SH-SY5Y (cell line): Measurements from ENCODE around the gene KDM4B.

Source experiments
- GATA2 ChIP-seq: IDR thresholded peaks from 2 replicates; pipeline ENCODE4 v1.6.1; 2011; ENCODE audit warnings: mild to moderate bottlenecking, low read depth, low read length
- GATA3 ChIP-seq: IDR thresholded peaks from 2 replicates; pipeline ENCODE4 v1.6.1; 2011; ENCODE audit warnings: low read depth, mild to moderate bottlenecking, low read length, moderate library complexity

- TF ChIP-seq GATA2 (no peak), GATA3 (no peak)
These were observed 214.7 kb downstream of the KDM4B start for GRCh38 chr19:5183616-5184015.
